Skeletal muscle cell (primary cell): ENCODE results near the gene DYRK2.

Experiments used
- DNase-seq: peaks from one replicate; pipeline ENCODE4 v3.0.0-alpha.2; 2010; ENCODE audit warnings: low read depth
- H3K4me3 ChIP-seq: 2 replicates; pipeline ENCODE4 v1.5.1; 2011; ENCODE audit warnings: low read depth, mild to moderate bottlenecking, control low read depth, low read length, moderate library complexity

DYRK2 gene

DNA sequence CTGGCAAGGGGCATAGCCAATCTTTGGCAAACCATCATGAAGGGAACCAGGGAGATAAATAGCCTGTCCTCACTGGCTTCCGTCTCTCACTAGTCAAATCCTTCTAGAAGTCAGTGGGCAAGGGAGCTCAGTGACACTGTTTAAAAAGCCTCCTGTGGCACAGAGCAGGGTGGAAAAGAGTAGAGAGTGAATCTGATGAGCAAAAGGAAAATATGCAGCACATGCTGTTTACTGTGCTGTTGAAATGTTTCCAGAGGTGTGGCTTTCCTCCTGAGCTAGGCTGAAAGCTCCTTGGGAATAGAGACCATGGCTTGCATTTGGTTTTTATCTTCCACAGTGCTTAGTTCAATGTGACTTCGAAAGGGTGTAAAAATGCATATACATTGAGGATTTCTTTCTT, 7.7 kb upstream of the DYRK2 start:
- DNase-seq, result no peak
- H3K4me3 ChIP-seq, result no peak overlapping the region

DNA sequence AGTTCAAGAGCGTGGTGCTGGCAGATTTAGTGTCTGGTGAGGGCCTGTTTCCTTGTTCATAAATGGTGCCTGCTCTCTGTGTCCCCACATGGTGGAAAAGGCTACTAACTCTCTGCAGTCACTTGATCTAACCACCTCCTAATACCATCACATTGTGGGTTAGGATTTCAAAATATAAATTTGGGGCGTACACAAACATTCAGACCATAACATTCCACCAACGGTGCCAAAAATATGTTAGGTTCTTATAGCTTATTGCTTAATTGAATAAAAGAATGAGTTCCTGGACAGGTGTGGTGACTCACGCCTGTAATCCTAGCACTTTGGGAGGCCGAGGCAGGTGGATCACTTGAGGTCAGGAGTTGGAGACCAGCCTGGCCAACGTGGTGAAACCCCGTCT, 3.4 kb upstream of the DYRK2 start:
- H3K4me3 ChIP-seq, result no peak overlapping the region
- DNase-seq, result no peak

DNA sequence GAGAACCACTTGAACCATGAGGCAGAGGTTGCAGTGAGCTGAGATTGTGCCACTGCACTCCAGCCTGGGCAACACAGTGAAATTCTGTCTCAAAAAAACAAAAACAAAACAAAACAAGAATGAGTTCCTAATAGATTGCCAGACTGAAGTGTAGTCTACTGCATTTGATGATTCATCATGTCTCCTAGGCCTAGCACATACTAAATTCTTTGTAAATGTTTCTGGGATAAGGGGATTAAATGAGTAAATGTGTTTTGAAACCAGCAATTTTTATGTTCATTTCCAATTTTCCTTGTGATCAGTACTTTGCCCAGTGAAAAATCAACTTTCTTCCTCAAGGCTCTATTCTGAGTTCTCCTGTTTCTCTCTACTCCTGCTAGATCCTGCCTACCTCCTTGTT, 2.9 kb upstream of the DYRK2 start:
- DNase-seq, result peak; percentile 47
- no peak overlapping the region for H3K4me3 ChIP-seq

DNA sequence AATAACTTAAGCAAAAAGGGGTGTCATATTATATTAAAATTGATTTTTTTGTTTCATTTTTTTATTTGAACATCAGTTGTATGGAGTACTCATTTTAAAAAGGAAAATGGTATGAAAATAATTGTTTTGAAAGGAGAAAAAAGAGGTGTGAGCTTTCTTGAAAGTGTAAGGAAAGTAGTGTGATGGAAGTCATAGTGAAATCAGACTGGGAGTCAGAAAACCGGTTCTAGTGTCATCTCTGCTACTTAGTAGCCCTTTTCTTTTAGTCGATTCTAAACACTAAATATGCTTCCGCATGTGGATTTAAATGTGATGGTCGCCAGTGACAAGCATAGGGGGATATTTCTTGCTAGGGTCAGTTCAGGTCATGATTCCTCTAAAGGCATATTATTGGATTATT, 1.8 kb upstream of the DYRK2 start:
- H3K4me3 ChIP-seq, result no peak overlapping the region
- no peak for DNase-seq

DNA sequence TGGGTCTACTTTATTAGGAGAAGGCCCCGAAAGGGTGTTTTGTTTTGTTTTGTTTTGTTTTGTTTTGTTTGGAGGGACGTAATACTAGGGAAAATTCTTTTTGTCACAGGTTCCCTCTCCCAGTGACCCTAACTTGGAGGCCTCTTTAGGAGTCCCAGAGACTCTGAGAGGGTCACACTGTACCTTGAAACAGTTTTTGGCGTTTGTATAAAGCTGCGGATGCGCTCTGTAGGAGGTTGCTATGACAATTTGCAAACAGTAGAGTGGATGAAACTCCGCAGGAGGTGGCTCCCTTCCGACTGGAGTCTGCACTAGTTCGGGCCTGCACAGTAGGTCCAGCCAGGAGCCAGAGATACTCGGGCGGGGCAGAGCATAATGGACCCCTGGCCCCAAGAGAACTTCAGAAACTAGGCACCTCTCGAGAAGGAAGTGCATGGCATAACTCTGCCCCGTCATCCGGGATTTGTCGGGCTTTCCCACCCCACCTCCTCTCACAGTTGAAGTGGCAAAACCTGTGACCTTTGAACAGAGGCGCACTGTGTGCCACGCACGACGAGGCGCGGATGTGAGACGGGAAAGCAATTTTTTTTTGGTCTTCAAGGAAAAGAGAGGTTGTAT, 1.3 kb upstream of the DYRK2 start:
- peak overlapping the region; percentile 89 for H3K4me3 ChIP-seq

DNA sequence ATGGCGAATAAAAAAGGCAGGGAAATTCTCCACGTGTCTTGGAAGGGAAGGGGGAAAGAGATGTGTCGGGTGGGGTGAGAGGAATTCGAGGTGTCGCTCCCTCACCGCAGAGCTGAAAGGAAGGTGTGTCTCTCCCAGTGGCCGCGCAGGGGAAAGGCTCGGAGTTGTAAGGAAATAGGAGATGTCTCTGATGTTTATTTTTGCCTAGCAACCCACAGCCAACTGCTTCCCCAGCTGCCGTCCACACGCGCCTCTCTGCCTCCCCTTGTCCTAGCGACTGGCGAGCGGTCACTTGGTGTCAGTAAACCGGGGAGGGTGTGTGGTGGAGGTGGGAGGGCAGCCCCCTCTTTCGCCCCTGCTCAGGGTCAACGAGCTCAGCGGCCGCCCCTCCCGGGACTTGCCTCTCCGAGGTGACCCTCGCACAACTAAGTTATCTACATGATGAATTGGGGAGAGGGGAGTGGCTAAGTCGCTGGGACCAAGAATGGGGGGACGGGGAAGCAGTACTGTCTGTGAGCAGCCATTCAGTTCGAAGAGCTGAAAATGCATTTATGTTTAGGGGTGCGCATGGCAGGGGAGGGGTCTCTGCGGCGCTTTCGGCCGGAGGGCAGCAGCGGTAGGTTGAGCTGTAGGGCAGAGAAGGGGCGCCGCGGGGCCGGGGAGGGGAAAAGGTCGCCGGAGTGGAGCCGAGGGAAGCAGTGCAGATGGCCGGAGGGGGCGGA, 585 bp upstream of the DYRK2 start:
- H3K4me3 ChIP-seq, result peak overlapping the region; percentile 89
- peak; percentile 69 for DNase-seq

More for the DNA sequence above, 1.3 kb upstream of the DYRK2 start:
- no peak for DNase-seq

DNA sequence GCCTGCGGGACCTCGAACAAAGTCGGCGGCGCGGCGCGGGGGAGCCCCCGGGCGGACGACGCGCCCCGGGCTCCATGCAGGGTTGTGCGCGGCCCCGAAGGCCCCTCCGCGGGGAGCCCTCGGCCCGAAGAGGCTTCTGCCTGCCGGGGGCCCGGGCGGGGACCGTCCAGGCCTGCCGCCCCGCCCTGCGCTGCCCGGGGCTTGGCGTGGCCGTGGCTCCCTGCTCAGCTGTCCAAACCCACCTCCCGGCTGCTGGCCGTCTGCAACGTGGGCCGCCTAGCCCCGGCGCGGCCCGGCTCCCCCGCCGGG, 670 bp downstream of the DYRK2 start:
- peak overlapping the region; percentile 89 for H3K4me3 ChIP-seq
- DNase-seq, result no peak

DNA sequence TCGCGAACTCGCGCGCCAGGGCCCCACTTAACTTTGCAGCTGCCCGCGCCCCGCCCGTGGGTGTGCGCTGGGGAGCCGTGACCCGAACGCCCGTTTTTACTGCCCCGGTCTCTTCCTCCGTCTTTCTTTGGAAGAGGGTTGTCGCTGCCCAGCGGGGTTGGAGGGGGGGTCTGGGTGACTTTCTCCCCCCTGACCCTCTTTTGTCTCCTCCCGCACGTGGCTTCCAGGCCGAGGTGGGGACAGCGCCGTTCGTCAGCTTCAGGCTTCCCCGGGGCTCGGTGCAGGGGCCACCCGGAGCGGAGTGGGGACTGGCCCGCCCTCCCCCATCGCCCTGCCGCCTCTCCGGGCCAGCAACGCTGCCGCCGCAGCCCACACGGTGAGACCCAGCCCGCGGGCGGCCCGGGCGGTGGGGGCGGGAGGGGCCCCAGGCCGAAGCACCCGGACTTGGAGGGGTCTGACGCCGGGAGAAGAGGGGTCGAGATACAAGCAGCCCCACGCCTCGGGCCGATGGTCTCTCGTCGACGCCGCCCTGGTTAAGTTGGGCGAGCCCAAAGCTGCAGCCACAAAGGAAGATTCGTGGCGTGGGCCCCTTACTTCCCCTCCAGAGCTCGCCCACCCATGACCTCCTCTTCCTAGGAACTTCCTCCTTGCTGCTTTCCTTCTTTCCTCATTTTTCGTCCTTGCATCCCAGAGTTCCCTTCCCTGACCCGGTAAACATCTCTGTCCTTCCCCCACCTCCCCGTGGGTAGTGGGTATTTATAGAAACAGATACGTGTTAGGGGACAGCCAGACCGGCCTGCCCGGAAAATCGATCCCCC, 1.2 kb downstream of the DYRK2 start:
- DNase-seq, result no peak
- peak overlapping the region; percentile 89 for H3K4me3 ChIP-seq

DNA sequence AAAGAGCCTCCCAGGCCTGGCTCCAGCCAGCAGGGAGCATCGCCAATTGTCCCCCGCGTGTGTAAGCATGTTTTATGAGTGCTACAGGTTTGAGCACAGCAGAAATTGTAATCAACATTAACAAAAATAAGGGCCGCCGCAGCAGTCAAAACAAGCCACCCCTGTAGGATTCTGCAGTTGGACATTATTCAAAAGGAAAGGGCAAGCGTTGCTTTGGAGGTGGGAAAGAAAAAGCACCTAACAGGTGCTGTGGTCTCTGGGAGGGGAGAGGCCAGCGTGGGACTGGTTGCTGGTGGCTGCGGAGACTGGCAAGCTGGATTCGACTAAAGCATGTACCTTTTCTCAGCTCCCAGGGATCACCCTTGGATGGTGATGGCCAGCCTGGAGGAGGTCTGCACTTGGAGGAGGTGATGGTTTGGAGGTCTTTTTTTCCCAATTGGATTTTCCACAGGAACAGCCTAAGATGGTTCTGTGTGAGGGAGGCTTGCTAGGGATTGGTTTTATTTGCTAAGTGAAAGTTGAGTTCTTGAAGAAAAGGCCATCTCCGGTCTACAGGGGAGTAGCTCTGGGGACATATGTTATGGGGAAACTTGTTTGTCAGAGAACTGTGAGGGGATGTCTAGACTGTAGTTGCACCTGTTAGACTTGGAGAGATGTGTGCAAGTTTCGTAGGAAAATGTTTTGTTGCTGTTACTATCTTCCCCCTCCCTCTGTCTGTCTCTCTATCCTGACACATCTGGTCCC, 2.0 kb downstream of the DYRK2 start:
- DNase-seq, result no peak
- H3K4me3 ChIP-seq, result peak overlapping the region; percentile 89

DNA sequence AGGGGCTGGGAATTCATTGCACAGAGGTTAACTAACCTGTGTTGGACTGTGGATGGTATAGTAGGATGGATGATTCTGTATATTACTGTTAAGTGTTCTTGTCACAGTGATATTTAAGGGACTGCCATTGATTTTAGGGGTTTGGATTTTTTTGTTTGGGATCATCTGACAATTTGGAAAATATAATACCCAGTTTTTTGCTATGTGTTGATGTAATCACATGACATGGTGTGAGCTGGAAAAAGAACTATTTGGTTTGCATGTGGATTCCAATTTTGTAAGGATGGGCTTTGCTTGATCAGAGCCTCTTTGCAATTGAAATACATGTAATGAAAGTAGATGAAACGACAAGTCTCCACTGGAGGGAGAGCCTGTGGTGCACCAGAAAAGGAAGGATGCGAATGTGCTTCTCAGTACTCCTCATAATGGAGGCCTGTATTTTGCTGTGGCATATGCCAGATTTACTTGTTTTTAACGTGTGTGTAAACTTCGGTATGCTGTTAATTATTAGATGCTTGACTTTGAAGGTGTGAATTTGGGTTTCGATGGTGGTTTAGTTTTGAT, 2.7 kb downstream of the DYRK2 start:
- H3K4me3 ChIP-seq, result peak overlapping the region; percentile 89
- no peak for DNase-seq

DNA sequence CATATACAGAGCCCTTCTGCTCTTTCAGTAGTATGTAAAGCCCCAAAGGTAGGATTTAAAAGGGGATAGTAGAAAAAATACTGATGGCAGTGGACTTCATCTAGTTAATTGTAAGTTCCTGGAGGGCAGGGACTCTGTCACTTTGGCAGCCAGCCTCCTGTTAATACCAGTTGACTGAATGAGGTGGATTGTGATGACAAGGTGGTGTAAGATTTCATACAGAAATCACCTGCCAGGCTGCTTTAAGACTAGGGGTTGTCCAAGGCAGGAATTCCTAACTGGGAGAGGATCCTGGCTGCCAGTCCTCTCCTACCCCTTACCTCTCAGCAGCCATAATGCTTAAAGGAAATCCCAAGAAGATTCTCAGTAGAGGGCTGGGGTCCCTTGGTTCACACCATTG, 7.3 kb downstream of the DYRK2 start:
- H3K4me3 ChIP-seq, result no peak overlapping the region
- DNase-seq, result no peak

DNA sequence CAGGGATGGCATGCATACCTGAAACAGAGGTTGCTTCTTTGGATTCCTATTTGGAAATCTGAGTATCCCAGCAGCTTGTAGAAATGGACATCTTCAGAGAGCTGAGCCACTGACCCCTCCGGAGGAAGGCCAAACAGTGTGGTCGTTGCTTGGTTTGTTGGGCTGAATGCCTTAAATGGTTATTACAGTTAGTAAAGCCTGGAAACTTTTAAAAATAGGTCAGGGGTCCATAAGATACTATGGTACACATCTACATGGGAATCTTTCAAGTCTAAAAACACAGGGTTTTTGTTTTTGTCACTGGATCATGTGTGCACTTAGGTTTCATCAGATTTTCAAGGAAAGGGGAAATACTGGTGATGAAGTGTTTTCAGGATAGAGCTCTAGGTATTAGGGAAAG, 7.7 kb downstream of the DYRK2 start:
- DNase-seq, result no peak
- H3K4me3 ChIP-seq, result no peak overlapping the region

DNA sequence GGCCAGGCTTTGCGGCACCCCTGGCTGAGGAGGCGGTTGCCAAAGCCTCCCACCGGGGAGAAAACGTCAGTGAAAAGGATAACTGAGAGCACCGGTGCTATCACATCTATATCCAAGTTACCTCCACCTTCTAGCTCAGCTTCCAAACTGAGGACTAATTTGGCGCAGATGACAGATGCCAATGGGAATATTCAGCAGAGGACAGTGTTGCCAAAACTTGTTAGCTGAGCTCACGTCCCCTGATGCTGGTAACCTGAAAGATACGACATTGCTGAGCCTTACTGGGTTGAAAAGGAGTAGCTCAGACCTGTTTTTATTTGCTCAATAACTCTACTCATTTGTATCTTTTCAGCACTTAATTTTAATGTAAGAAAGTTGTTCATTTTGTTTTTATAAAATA, 9.9 kb downstream of the DYRK2 start:
- DNase-seq, result no peak
- no peak overlapping the region for H3K4me3 ChIP-seq

DNA sequence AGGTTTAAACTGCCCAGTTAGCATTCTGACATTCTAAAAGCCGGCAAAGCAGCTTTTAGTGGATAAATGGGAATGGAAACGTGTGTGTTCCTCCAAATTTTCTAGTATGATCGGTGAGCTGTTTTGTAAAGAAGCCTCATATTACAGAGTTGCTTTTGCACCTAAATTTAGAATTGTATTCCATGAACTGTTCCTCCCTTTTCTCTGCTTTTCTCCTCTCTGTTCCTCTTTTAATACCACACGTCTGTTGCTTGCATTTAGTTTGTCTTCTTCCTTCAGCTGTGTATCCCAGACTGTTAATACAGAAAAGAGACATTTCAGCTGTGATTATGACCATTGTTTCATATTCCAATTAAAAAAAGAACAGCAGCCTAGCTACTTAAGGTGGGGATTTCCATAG, 10.7 kb downstream of the DYRK2 start:
- DNase-seq, result no peak
- no peak overlapping the region for H3K4me3 ChIP-seq

DNA sequence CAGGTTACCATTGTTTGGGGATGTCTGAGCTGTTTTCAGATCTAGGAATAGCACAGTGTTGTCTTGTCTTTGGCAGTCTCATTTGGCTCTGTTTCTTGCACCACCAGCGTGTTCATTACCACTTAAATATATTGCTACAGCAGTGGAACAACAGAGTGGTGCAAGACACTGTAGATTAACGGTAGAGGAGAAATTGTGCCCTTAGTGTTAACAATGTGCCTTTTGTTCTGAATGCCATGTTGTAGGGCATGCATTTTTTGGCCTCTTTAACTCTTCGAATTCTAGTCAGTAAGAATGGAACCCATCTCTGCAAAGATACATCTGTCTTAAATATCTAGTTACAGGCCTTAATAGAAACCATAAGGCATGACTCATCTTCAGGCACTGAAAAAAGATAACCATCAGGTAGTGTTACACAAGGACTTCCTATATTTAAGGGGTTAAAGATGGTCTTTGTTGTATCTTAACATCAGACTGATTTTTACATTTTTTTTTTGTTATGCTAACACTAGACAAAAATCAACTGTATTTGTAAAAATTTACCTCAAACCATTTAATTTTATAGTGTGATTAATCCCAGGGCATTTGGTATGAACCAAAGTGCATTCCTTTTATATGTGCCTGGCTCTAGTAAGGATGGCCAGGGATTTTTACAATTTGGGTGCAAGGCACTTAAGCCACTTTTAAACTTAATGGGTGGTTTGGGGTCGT, 12.9 kb downstream of the DYRK2 start:
- no peak overlapping the region for H3K4me3 ChIP-seq
- DNase-seq, result peak; percentile 49

DNA sequence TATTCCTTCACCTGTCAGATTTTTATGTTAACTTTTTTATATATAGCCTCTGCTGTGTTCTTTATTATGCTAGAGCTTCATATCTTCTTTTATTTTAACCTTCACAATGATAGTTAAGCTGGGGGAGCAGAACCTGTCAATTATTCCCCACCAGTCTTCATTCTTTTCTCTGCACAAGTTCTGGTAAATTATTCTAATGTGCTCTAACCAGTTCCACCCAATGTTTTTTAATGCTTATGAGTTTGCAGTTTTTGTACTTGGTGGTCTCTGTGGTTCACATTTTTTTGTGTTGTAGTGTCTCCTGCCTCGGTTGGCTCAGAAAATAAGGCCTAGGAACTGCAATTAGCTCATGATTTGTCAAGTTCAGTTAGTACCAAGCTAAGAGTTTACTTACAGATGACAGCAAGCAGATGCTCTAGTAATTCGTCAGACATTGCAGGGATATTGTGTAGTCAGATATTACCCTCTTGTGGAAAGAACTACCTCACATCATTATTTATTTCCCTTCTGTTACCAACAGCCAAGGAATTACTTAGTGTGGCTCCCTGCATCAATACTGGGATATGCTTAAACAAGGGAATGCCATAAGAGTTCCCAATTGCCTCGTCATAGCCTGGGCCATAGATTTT, 14.5 kb downstream of the DYRK2 start:
- peak; percentile 78 for DNase-seq
- H3K4me3 ChIP-seq, result no peak overlapping the region

DNA sequence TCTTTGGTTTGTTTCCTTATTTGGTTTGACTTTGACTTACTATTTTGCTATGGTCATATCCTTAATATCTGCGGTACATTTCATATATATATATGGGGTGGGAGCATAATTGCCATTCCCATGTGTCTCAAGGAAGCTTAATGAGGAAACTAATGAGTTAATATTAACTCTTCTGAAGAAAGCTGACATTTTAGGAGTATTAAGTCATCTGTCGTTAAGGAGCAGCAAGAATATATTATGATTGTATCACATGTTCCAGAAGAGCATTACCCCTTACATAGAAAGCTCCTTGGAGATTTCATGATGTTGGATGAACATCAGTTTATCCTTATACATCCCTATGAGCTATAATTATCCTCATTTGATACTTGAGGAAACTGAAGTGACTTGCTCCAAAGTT, 15.6 kb downstream of the DYRK2 start:
- DNase-seq, result no peak
- H3K4me3 ChIP-seq, result no peak overlapping the region

DNA sequence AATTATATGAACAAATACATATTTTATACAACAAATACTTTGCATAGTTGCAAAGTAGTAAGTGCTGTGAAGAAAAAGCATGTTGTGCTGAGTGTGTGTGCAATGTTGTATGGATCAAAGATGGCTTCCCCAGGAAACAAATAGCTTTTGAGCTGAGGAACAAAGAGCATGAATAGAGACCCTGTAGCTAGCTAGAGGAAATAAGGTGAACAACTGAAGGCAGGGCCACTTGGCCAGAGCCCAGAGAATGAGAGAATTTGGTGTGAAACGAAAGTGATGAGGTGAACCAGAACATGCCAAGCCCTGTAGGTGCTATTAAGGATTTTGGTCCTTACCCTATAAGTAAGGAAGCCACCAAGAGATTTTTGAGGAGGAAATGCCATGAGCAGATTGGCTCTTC, 17.1 kb downstream of the DYRK2 start:
- no peak for DNase-seq
- H3K4me3 ChIP-seq, result no peak overlapping the region

DNA sequence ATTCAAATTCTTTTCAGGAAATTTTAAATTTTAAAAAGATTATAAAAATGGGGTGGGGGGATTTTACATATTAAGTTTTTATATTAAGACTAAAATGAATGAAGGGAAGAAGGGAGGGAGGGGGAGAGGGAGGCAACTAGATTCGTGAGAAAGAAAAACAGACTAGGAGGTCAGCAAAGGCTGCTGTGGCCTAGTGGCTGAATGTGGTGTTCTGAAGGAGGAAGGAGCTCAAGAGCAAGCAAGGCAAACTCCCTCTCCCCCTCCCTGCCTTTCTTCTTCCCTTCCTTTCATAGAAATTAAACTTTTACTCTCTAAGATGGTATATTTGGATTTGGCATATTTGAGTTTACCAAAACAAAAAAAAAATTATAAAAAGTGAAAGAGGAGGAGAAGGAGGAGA, 18.1 kb downstream of the DYRK2 start:
- H3K4me3 ChIP-seq, result no peak overlapping the region
- no peak for DNase-seq
